GM18526 (cell line): ENCODE data around the gene UNC5B.

ENCODE experiments used
- POLR2A ChIP-seq: IDR thresholded peaks from 3 replicates; pipeline ENCODE4 v1.6.1; 2011; ENCODE audit not compliant: insufficient read length; ENCODE audit errors: extremely low read depth

The UNC5B gene

GRCh38 chr10:71262027-71262426, 49.7 kb downstream of the UNC5B start:
- TF ChIP-seq POLR2A = no peak

GRCh38 chr10:71262817-71263216, 50.4 kb downstream of the UNC5B start:
- no peak for TF ChIP-seq POLR2A

- TF ChIP-seq POLR2A = no peak
Observed at GRCh38 chr10:71263376-71263775, 51.0 kb downstream of the UNC5B start.

GRCh38 chr10:71264345-71265200, 52.2 kb downstream of the UNC5B start:
- no peak for TF ChIP-seq POLR2A

- no peak for TF ChIP-seq POLR2A
Observed at GRCh38 chr10:71265201-71265575, 52.8 kb downstream of the UNC5B start.

- TF ChIP-seq POLR2A = no peak
Observed at GRCh38 chr10:71265618-71266146, 53.3 kb downstream of the UNC5B start.

- TF ChIP-seq POLR2A = no peak
Observed at GRCh38 chr10:71266147-71266917, 54.0 kb downstream of the UNC5B start.

- TF ChIP-seq POLR2A = no peak
Observed at GRCh38 chr10:71266918-71267442, 54.6 kb downstream of the UNC5B start.

- TF ChIP-seq POLR2A = no peak
Observed at GRCh38 chr10:71267508-71268240, 55.3 kb downstream of the UNC5B start.

- no peak for TF ChIP-seq POLR2A
Observed at GRCh38 chr10:71268247-71268691, 55.9 kb downstream of the UNC5B start.

GRCh38 chr10:71268758-71269157, 56.4 kb downstream of the UNC5B start:
- TF ChIP-seq POLR2A = no peak

- no peak for TF ChIP-seq POLR2A
Observed at GRCh38 chr10:71269301-71270288, 57.2 kb downstream of the UNC5B start.

- no peak for TF ChIP-seq POLR2A
Observed at GRCh38 chr10:71270301-71271220, 58.2 kb downstream of the UNC5B start.
